Sigmoid colon (tissue), 7 donors: ENCODE results near the gene NFATC1. TPM values are rescaled to one million over a fixed set of nuclear protein-coding genes. Genes with fewer than 3 reads are reported as not detected.

Experiments used
- DNase-seq: peaks from one replicate; pipeline ENCODE4 v3.0.0-alpha.2; 2019
- H3K27ac ChIP-seq, 4 donors: fragments of 200-600 bp; sonication (generic); one replicate each; pipeline ENCODE4 v1.5.1; 2016 to 2019; ENCODE audit warnings: mild to moderate bottlenecking in 1 of 4
- H3K27me3 ChIP-seq, 3 donors: fragments of 200-600 bp; sonication (generic); one replicate each; pipeline ENCODE4 v1.5.1; 2019; ENCODE audit warnings: mild to moderate bottlenecking in 1 of 3
- H3K36me3 ChIP-seq, 4 donors: fragments of 200-600 bp; sonication (generic); one replicate each; pipeline ENCODE4 v1.5.1; 2016 to 2019
- H3K4me1 ChIP-seq, 4 donors: fragments of 200-600 bp; sonication (generic); one replicate each; pipeline ENCODE4 v1.5.1; 2017 to 2019
- H3K4me3 ChIP-seq, 4 donors: fragments of 200-600 bp; sonication (generic); one replicate each; pipeline ENCODE4 v1.5.1; 2017 to 2019; ENCODE audit warnings: mild to moderate bottlenecking in 2 of 4, moderate library complexity in 1 of 4
- H3K9me3 ChIP-seq, 4 donors: fragments of 200-600 bp in 3 of 4; sonication (generic) in 3 of 4; one replicate each; pipeline versions ENCODE4 v1.5.1 to v1.6.1; 2013 to 2019
- EP300 ChIP-seq, 4 donors: sonication (generic); formaldehyde crosslinking; IDR thresholded peaks; one replicate each; pipeline ENCODE4 v1.6.1; 2017; ENCODE audit warnings: antibody characterized with exemption in 4 of 4
- POLR2A ChIP-seq, 2 donors: fragments of 450-650 bp; IDR thresholded peaks; one replicate each; pipeline ENCODE4 v1.6.1; 2016; ENCODE audit warnings: antibody characterized with exemption in 2 of 2, mild to moderate bottlenecking in 2 of 2, moderate library complexity in 2 of 2
- POLR2AphosphoS5 ChIP-seq, 4 donors: sonication (generic); formaldehyde crosslinking; IDR thresholded peaks; one replicate each; pipeline ENCODE4 v1.6.1; 2017; ENCODE audit warnings: antibody characterized with exemption in 4 of 4
- WGBS, 2 donors: extraction: QIAGEN DNeasy Blood & Tissue Kit; methylation state at CpG; one replicate each; pipeline ENCODE4 v1.1.7; 2013; 5-methylcytosine and 5-hydroxymethylcytosine counted together
- intact Hi-C: fragments of 100-400 bp; cut with DNase I; formaldehyde crosslinking; loops from one replicate; pipeline ENCODE4 v1.15.1; 2023
- polyA plus RNA-seq, 3 donors: library from polyadenylated mRNA; stranded (reverse); fragments of 200-250 nt; gene quantifications; one replicate each; pipeline ENCODE4 v1.2.3, GENCODE V29; 2013
- total RNA-seq, 4 donors: library from RNA; depleted of rRNA; stranded (reverse); fragments of >200 nt; gene quantifications; one replicate each; pipeline ENCODE4 v1.1.0, GENCODE V29; 2016
- TF ChIP-seq, protein P1 (sequence below), 4 experiments: fragments of 450-650 bp in 3 of 4; fragments of 200-600 bp in 1 of 4; IDR thresholded peaks; one replicate each; pipeline ENCODE4 v1.5.1; 2016 to 2019; ENCODE audit warnings: antibody characterized with exemption in 4 of 4, mild to moderate bottlenecking in 3 of 4, moderate library complexity in 2 of 4
- donor health status: healthy with polysubstance abuse.
- donor health status: Bipolar disorder and iron deficiency.
- donor health status: healthy.

The NFATC1 gene
- total and polyA plus RNA-seq, 7 donors: 1.6 to 13.8 (median 10.7) TPM

DNA sequence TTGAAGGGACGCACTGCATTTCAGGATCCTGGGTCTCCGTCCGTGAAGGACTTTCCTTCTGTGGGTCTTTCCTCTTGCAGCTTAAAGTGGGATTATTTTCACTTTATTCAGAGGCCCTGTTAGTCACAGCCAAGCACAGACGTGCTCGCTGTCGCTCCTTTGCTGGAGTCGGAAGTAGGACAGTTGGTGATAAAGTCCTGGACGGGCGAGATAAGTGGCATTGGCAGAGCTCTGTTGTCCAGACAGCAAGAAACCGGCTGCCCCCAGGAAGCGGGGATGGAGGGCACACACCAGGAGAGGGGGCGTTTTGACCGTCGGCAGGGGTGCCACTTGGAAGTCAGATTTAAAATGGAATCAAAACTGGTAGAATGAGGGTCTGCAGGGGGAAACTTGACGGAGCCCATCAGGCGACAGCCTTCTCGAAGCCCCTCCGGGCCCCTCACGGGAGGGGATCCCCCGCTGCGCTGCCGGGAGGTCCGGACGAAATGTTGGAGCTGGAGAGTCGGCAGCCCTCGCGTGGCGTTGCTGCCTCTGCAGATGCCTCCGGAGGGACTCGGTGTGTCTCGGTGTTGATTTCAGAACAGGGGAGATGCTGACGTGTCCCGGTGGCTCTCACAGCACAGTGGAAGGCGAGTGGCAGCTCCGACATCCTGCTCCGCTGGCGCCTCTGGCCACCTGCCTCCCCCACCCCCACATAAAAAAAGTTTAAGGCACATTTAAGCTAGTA, 124.2 kb downstream of the NFATC1 start:
- Histone ChIP-seq H3K9me3 (no peaks in the 10 kb centered on the region), H3K4me3 (peak overlapping the region in 1 of 4 donors; percentile 4), H3K27me3 (no peaks in the 10 kb centered on the region), H3K27ac (no peak overlapping the region), H3K4me1 (peaks cover 0 to 6% (median 0%) of the 10 kb centered on the region in 4 donors), H3K36me3 (no peaks in the 10 kb centered on the region)
- WGBS, 2 donors: 56 to 61% methylated on average over 37 of the region's 37 CpGs
- DNase-seq: no peak
- intact Hi-C loops: no loop called here
- TF ChIP-seq EP300 (IDR thresholded peaks at IDR 0.05): no peak
- TF ChIP-seq POLR2A (IDR thresholded peaks at IDR 0.05): no peak
- TF ChIP-seq, protein P1, sequence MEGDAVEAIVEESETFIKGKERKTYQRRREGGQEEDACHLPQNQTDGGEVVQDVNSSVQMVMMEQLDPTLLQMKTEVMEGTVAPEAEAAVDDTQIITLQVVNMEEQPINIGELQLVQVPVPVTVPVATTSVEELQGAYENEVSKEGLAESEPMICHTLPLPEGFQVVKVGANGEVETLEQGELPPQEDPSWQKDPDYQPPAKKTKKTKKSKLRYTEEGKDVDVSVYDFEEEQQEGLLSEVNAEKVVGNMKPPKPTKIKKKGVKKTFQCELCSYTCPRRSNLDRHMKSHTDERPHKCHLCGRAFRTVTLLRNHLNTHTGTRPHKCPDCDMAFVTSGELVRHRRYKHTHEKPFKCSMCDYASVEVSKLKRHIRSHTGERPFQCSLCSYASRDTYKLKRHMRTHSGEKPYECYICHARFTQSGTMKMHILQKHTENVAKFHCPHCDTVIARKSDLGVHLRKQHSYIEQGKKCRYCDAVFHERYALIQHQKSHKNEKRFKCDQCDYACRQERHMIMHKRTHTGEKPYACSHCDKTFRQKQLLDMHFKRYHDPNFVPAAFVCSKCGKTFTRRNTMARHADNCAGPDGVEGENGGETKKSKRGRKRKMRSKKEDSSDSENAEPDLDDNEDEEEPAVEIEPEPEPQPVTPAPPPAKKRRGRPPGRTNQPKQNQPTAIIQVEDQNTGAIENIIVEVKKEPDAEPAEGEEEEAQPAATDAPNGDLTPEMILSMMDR (IDR thresholded peaks at IDR 0.05): no peak
- no peak for TF ChIP-seq POLR2AphosphoS5 (IDR thresholded peaks at IDR 0.05)

DNA sequence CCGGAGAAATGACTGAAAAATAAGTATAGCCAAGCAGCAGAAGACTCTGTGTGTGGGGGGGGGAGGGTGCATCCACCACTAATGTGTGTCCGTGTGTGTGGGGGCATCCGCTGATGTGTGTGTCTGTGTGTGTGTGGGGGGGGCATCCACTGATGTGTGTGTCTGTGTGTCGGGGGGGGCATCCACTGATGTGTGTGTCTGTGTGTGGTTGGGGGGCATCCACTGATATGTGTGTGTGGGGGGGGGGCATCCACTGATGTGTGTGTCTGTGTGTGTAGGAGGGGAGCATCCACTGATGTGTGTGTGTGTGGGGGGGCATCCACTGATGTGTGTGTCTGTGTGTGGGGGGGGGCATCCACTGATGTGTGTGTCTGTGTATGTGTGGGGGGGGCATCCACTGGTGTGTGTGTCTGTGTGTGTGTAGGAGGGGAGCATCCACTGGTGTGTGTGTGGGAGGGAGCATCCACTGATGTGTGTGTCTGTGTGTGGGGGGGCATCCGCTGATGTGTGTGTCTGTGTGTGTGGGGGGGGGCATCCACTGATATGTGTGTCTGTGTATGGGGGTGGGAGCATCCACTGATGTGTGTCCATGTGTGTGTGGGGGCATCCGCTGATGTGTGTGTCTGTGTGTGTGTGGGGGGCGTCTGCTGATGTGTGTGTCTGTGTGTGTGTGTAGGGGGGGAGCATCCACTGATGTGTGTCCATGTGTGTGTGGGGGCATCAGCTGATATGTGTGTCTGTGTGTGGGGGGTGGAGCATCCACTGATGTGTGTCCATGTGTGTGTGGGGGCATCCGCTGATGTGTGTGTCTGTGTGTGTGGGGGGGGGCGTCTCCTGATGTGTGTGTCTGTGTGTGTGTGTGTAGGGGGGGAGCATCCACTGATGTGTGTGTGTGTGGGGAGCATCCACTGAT, 125.0 kb downstream of the NFATC1 start:
- Histone ChIP-seq H3K4me3 (no peak overlapping the region), H3K27me3 (no peaks in the 10 kb centered on the region), H3K4me1 (peaks cover 0 to 9% (median 4%) of the 10 kb centered on the region in 4 donors), H3K36me3 (no peaks in the 10 kb centered on the region), H3K27ac (no peak overlapping the region), H3K9me3 (no peaks in the 10 kb centered on the region)
- TF ChIP-seq, protein P1 (IDR thresholded peaks at IDR 0.05): no peak
- TF ChIP-seq EP300 (IDR thresholded peaks at IDR 0.05) (no peak), POLR2AphosphoS5 (IDR thresholded peaks at IDR 0.05) (no peak), POLR2A (IDR thresholded peaks at IDR 0.05) (no peak)
- intact Hi-C loops: no loop called here
- no peak for DNase-seq
- WGBS, 2 donors: 70 to 71% methylated on average over 9 of the region's 9 CpGs

DNA sequence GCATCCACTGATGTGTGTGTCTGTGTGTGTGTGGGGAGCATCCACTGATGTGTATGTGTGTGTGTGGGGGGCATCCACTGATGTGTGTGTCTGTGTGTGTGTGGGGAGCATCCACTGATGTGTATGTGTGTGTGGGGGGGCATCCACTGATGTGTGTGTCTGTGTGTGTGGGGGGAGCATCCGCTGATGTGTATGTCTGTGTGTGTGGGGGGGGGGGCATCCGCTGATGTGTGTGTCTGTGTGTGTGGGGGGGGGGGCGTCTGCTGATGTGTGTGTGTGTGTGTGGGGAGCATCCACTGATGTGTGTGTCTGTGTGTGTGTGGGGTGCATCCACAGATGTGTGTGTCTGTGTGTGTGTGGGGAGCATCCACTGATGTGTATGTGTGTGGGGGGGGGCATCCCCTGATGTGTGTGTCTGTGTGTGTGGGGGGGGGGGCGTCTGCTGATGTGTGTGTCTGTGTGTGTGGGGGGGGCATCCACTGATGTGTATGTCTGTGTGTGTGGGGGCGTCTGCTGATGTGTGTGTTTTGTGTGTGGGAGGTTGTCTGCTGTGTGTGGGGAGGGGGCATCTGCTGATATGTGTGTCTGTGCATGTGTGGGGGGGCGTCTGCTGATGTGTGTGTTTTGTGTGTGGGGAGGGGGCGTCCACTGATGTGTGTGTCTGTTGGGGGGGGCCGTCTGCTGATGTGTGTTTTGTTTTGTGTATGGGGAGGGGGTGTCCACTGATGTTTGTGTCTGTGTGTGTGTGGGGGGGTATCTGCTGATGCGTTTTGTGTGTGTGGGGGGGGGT, 125.9 kb downstream of the NFATC1 start:
- no peaks in the 10 kb centered on the region for H3K27me3 ChIP-seq
- TF ChIP-seq POLR2AphosphoS5 (IDR thresholded peaks at IDR 0.05) (no peak), EP300 (IDR thresholded peaks at IDR 0.05) (no peak)
- TF ChIP-seq, protein P1 (IDR thresholded peaks at IDR 0.05): no peak
- WGBS, 2 donors: 41 to 78% methylated on average over 9 of the region's 9 CpGs
- peaks cover 0 to 18% (median 12%) of the 10 kb centered on the region in 4 donors for H3K4me1 ChIP-seq
- intact Hi-C loops: no loop called here
- no peaks in the 10 kb centered on the region for H3K9me3 ChIP-seq
- H3K27ac ChIP-seq: no peak overlapping the region
- peak; percentile 37 for DNase-seq
- no peak overlapping the region for H3K4me3 ChIP-seq
- H3K36me3 ChIP-seq: no peaks in the 10 kb centered on the region

DNA sequence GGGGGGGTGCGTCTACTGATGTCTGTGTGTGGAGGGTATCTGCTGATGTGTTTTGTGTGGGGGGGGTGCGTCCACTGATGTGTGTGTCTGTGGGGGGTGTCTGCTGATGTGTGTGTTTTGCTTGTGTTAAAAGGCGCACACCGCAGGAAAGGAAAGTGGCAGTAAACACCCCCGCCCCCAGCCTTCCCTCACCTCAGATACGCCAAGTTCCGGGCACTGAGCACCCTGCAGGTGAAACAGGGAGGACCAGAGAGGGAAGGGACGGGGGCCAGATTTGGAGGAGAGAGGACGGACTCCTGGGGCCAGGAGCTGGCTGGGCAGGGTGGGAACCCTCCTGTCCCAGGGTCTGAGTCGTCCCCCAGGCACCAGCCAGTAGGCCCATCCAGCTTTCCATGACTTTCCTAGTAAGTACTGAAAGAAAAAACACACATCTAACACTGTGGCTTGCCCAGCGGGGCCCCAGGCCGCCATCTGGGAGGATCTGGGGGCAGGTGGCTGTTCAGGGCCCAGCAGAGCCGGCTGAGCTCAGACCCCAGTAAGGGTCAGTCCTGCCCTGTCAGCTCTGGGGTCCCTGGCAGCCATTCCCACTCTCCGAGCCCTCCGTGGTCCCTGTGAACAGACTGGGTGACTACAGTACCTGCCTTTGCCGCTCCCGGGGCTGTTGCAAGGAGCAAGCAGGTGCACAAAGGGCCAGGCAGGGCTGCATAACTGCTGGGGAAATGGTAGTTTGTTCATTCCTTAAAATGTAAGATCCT, 126.9 kb downstream of the NFATC1 start:
- 69 to 75% methylated on average over 17 of the region's 17 CpGs for WGBS, 2 donors
- DNase-seq: peak; percentile 64
- H3K36me3 ChIP-seq: peaks cover 0 to 2% (median under 1%) of the 10 kb centered on the region in 4 donors
- H3K4me3 ChIP-seq: no peak overlapping the region
- TF ChIP-seq POLR2A (IDR thresholded peaks at IDR 0.05) (no peak), EP300 (IDR thresholded peaks at IDR 0.05) (no peak)
- TF ChIP-seq, protein P1 (IDR thresholded peaks at IDR 0.05): no peak
- H3K27me3 ChIP-seq: no peaks in the 10 kb centered on the region
- no peaks in the 10 kb centered on the region for H3K9me3 ChIP-seq
- intact Hi-C loops: no loop called here
- peaks cover 0 to 20% (median 17%) of the 10 kb centered on the region in 4 donors for H3K4me1 ChIP-seq
- H3K27ac ChIP-seq: peak overlapping the region in 2 of 4 donors; percentile 8 to 26
